ENCODE measurements around the gene SLC39A10.
"Not testable (repeated sequence)": the region's sequence is repeated elsewhere in the genome, so short reads cannot be mapped to it uniquely, and the experiment has no call there.

SLC39A10 gene

GRCh38 chr2:195644708-195645107 lies 12.3 kb upstream of the SLC39A10 start:
- DNase-seq (ENCODE audit: low read depth in 2 of 2): not testable (repeated sequence)

GRCh38 chr2:195645413-195645812 lies 11.6 kb upstream of the SLC39A10 start:
- no peak for DNase-seq (ENCODE audit: low read depth in 2 of 2)

GRCh38 chr2:195646424-195646823 lies 10.6 kb upstream of the SLC39A10 start:
- no peak for DNase-seq (ENCODE audit: low read depth in 2 of 2)

GRCh38 chr2:195647302-195647701 lies 9.7 kb upstream of the SLC39A10 start:
- DNase-seq (ENCODE audit: low read depth in 2 of 2): no peak

- not testable (repeated sequence) for DNase-seq (ENCODE audit: low read depth in 2 of 2)
These were observed 8.7 kb upstream of the SLC39A10 start for GRCh38 chr2:195648370-195648769.

GRCh38 chr2:195648787-195649186 lies 8.2 kb upstream of the SLC39A10 start:
- no peak for DNase-seq (ENCODE audit: low read depth in 2 of 2)

- DNase-seq (ENCODE audit: low read depth in 2 of 2): no peak
These were observed 7.3 kb upstream of the SLC39A10 start for GRCh38 chr2:195649629-195650190.

- DNase-seq (ENCODE audit: low read depth in 2 of 2): no peak
These were observed 6.0 kb upstream of the SLC39A10 start for GRCh38 chr2:195651046-195651445.

- DNase-seq (ENCODE audit: low read depth in 2 of 2): no peak
These were observed 4.1 kb upstream of the SLC39A10 start for GRCh38 chr2:195652911-195653310.

GRCh38 chr2:195656161-195656858 lies 716 bp upstream of the SLC39A10 start:
- no peak for DNase-seq (ENCODE audit: low read depth in 2 of 2)

GRCh38 chr2:195657634-195658540 lies 861 bp downstream of the SLC39A10 start:
- peak; percentile 27 to 39 for DNase-seq (ENCODE audit: low read depth in 2 of 2)

- no peak for DNase-seq (ENCODE audit: low read depth in 2 of 2)
These were observed 1.5 kb downstream of the SLC39A10 start for GRCh38 chr2:195658541-195658890.

GRCh38 chr2:195659114-195659513 lies 2.1 kb downstream of the SLC39A10 start:
- DNase-seq (ENCODE audit: low read depth in 2 of 2): no peak

- peak; percentile 48 to 66 for DNase-seq (ENCODE audit: low read depth in 2 of 2)
These were observed 3.2 kb downstream of the SLC39A10 start for GRCh38 chr2:195659982-195660890.

GRCh38 chr2:195662138-195662537 lies 5.1 kb downstream of the SLC39A10 start:
- DNase-seq (ENCODE audit: low read depth in 2 of 2): no peak

GRCh38 chr2:195663007-195663406 lies 6.0 kb downstream of the SLC39A10 start:
- DNase-seq (ENCODE audit: low read depth in 2 of 2): no peak

GRCh38 chr2:195664528-195664927 lies 7.5 kb downstream of the SLC39A10 start:
- DNase-seq (ENCODE audit: low read depth in 2 of 2): no peak

- DNase-seq (ENCODE audit: low read depth in 2 of 2): not testable (repeated sequence)
These were observed 8.1 kb downstream of the SLC39A10 start for GRCh38 chr2:195665153-195665552.

GRCh38 chr2:195666113-195666712 lies 9.2 kb downstream of the SLC39A10 start:
- no peak for DNase-seq (ENCODE audit: low read depth in 2 of 2)

- no peak for DNase-seq (ENCODE audit: low read depth in 2 of 2)
These were observed 10.9 kb downstream of the SLC39A10 start for GRCh38 chr2:195667974-195668373.

GRCh38 chr2:195670191-195670590 lies 13.2 kb downstream of the SLC39A10 start:
- no peak for DNase-seq (ENCODE audit: low read depth in 2 of 2)

Measured in stimulated activated CD8-positive, alpha-beta memory T cell treated with anti-CD3 and anti-CD28 coated beads, Interleukin-2, amount 100 ng/mL, for 1 hour (primary cell).